Urothelium cell line (cell line): ENCODE data around the gene TXNL4A.
"Not testable (repeated sequence)": the region's sequence is repeated elsewhere in the genome, so short reads cannot be mapped to it uniquely, and the experiment has no call there.

Experiments
- DNase-seq: peaks from one replicate; pipeline ENCODE4 v3.0.0; 2011; ENCODE audit warnings: low spot score, mixed read lengths
- FAIRE-seq: peaks from 2 replicates; lab custom pipeline; 2011; peaks lifted over from hg19 to GRCh38; lab: Jason Lieb, UNC

TXNL4A gene, protein sequence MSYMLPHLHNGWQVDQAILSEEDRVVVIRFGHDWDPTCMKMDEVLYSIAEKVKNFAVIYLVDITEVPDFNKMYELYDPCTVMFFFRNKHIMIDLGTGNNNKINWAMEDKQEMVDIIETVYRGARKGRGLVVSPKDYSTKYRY

GRCh38 chr18:79988451-79989194, at the start of gene TXNL4A:
Gene TXNL4A, minus strand, starts transcription at chr18:79988563. Its CDS starts 171 bp downstream, at chr18:79988392.
- FAIRE-seq (peak; percentile 100), DNase-seq (peak; percentile 94)

DNA sequence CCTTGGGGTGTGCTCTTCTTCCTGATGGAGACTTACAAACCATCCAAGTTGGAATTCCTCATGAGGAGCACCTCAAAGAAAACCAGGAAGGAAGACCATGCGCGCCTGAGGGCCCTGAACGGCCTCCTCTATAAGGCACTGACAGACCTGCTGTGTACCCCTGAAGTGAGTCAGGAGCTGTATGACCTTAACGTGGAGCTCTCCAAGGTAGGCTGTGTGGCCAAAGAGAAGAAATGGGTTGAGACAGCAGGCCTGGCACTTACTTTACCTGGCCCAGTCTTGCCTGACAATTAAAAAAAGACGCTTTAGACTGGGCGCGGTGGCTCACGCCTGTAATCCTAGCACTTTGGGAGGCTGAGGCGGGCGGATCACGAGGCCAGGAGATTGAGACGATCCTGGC, 48.9 kb upstream of the TXNL4A start:
- FAIRE-seq = no peak
- no peak for DNase-seq

DNA sequence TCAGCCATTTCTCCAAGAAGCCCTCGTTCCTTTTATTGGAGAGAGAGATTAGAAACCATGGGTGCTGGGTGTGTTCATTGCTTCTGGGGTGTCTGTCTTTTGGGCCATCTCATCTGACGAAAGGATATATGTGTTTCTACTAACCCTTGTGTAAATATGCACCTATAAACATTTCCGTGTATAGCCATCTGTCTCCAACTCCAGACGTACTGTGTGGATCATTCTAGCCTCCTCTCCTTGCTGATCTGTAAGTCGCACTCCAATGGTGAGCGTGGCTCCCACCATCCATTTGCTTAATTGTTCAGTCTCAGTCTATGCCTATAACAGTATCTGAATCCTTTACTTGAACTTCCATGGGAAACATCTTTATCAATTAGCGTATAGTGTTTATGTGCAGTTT, 47.6 kb upstream of the TXNL4A start:
- DNase-seq (no peak), FAIRE-seq (peak; percentile 66)

DNA sequence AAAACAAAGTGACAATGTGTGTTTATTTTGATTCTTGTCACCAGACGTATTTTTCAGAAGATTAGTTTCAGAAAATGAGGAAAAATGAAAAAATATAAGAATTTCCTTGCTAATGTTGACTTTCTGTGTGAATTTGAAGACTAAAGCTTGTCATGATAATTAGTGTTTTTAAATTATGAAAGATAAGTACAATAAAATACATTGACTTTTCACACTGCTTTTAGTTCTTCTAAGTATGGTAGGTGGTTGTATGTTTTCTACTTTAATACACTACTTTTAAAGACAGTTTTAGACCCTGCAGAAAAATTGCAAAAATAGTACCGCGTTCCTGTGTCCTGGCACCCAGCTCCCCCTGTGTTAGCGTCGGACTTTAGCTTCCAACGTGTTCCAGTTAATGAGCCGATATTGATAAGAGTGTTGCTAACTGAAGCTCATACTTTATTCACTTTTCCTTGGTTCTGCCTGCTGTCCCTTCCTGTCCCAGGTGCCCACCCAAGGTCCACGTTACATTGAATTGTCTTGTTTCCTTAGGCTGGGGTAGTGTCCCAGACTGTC, 46.6 kb upstream of the TXNL4A start:
- no peak for DNase-seq
- FAIRE-seq = no peak

GRCh38 chr18:80034068-80034851, 45.9 kb upstream of the TXNL4A start, which contains the start of gene RBFA:
Gene RBFA, plus strand, starts transcription at chr18:80034434. Its CDS starts 62 bp downstream, at chr18:80034496.
- DNase-seq (peak; percentile 99), FAIRE-seq (peak; percentile 100)

- peak; percentile 97 for FAIRE-seq
- DNase-seq = no peak
Measured at GRCh38 chr18:80033181-80034067, 45.1 kb upstream of the TXNL4A start.

DNA sequence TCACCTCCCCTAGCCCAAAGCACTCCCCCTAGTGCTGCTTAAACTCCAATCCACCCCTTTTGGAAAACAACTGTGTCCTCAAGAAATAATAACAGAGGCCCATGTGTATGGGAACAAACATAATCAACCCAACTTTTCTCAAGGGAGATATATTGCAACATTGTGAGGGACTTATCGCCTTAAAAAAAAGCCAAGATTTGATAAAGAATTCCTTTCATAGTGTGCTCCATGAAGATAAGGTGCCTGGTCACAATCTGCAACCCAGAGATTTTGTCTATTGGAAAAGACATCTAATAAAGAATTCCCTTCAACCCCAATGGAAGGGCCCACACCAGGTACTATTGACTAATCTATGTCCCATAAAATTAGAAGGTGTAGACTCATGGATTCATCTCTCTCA, 41.3 kb upstream of the TXNL4A start:
- no peak for FAIRE-seq
- DNase-seq = no peak

GRCh38 chr18:80027719-80028118, 39.4 kb upstream of the TXNL4A start:
- not testable (repeated sequence) for DNase-seq, FAIRE-seq

DNA sequence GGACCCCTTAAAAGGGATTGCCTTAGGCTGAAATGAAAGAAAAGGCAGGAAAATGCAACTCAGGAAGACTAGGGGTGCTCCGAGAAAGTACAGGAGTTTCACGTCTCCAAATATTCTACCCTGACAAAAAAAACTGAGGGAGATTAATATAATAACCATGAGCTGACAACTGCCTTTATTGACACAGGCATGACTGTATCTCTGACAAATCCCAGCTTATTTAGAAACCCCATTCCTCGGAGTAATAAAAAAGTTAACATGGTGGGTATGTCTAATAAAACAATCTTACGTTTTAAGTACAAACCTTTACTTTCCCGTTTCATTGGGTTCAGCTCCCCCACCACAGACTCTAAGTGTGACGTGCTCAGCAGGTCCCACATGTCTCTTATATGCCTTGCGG, 38.0 kb upstream of the TXNL4A start:
- FAIRE-seq (no peak), DNase-seq (no peak)

DNA sequence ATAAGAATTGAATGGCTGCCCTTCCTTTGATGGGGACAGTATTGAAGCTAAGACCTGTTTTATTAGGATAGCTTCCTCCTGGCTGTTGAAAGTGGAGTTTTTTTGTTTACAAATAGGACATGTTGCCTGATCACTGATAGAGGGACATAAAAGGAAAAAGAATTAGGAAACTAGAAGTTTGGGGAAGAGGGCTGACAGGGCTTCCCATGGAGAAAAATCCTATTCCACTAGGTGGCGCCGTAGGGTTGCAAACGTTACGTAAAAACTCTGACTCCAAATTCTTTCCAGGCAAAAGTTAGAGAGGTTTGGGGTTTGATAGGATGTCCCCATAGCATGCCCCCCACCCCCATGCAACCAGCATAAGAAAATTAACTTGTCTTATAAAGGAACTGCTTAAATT, 34.8 kb upstream of the TXNL4A start:
- no peak for FAIRE-seq

GRCh38 chr18:80022613-80023012, 34.2 kb upstream of the TXNL4A start:
- DNase-seq (no peak), FAIRE-seq (no peak)

More for the DNA sequence above, 34.8 kb upstream of the TXNL4A start:
- DNase-seq = no peak

- FAIRE-seq (no peak), DNase-seq (no peak)
Measured at GRCh38 chr18:80012714-80013113, 24.4 kb upstream of the TXNL4A start.

DNA sequence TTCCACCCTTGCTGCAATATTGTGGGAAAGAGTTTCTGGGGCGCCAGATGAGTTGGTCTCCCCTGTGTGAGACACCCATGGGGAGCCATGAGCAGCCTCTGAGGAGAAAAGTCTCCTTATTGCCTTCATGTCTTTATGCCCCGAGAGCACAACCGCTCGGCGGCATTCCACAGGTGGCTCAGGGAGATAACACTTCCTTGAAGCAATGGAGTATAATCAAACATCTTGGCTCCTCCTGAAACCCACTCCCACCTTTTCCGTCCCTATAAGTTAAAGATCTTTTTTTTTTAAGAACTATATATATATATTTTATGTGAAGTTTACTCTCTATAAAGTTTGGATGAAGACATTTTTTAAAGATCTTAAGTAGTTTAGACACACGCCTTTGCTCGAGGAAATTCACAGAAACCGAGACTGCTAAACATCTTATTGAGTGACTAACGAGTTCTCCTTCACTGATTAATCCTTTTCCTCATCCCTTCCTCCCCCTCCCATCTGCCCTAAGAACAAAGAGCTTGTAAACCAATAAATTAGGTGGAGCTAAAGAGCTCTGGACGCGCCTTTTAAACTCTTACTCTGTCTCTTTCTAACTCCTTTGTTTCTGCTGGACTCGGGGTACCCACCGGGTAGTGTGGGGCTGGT, 23.3 kb upstream of the TXNL4A start:
- not testable (repeated sequence) for DNase-seq, FAIRE-seq

GRCh38 chr18:80010551-80010906, 22.2 kb upstream of the TXNL4A start:
- DNase-seq = no peak
- no peak for FAIRE-seq

DNA sequence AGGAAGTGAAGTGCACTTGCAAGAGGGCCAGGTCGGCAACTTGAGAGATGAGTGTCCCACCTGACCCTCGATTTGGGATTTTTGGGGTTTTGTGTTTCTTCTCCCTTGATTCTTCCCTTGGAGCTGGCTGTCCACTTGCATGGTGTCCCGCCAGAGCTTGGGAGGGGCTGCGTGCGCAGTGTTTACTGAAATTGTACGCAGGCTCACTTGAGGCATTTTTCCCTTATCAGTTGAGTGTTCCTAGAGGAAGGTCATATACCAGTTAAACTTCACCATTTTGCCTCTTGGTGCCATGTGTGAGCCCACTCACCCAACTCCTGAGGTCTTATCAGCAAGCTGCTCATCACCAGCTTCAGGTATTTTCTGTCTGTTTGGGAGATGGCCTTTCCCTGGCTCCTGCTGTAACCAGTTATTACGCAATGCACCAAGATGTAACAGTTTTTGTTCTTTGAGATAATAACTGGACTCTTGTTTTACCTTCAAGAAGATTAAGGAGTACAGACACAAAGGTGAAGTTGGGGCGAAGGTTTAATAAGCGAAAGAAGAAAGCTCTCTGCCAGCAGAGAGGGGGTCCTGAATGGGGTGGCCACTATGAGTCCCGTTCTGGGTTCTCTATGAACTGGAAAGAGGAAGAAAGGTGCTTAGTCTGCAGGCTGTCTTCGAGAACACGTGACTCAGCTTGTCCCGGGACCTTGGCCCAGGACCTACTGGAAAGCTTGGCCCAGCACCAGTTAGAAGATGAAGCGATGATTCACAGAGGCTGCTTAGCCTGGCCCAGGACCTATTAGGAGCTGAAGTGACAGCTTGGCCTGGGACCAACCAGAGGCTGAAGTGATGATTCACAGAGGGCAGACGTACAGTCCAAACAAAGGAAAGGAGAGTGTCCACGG, 21.5 kb upstream of the TXNL4A start:
- FAIRE-seq = peak; percentile 48
- peak; percentile 93 for DNase-seq

- DNase-seq (no peak), FAIRE-seq (no peak)
Measured at GRCh38 chr18:80006724-80007123, 18.4 kb upstream of the TXNL4A start.

DNA sequence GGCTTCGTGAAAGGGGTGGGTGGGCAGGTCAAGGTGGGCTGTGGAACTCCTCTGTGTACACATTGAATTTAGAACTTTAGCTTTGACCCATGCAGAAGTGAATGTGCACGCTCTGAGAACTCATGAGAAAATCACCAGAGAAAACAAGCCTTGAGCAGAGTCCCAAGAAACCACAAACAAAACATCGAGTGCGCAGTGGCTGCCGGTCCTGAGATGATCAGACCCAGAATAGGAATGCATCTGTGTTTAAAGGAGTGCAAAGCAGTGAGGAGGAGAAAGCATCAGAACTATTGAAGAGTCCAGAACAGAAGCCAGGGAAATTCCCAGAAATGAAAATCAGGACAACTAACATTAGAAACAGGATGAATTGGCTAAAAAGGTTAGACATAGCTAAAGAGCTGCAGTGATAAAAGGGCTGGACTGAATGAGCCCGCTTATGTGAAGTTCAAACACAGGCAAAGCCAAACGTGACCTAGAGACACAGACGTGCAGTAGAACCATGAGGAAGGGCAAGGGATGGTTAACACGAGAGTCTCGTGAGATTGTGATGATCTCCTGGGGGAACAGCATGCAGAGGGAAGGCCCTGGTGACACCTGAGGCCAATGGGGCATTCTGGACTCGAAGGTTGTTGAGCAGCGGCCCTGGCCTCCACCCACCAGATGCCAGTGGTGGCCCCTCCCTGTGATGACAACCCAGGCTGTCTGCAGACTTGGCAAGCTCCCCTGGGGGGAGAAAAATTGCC, 16.4 kb upstream of the TXNL4A start:
- DNase-seq = no peak
- no peak for FAIRE-seq

DNA sequence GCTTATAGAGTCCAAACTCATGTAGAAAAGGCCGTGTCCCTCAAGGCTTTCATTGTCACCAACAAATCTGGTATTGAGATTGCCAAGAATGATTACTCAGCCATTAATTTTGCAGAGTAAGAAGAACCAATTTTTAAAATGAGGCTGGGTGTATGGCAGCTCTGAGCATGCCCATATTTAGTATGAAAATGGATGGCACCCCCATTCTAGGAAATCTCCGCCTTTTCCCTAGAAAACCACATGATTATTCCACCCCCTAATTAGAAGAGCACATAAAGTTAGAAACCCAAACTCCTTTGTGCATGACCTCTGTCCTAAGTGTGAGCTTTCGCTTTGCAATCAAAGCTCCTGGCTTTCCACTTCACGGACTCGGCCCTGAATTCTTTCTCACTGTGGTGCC, 14.1 kb upstream of the TXNL4A start:
- FAIRE-seq (no peak), DNase-seq (no peak)
